ENCODE results near the gene C2CD3.

GRCh38 chr11:74208507-74208906, 37.7 kb upstream of the C2CD3 start:
- no peak for TF ChIP-seq EZH2 (IDR thresholded peaks at IDR 0.05; ENCODE audit: borderline replicate concordance, control insufficient read depth, low read depth, low read length)
- TF ChIP-seq TARDBP (IDR thresholded peaks at IDR 0.05; ENCODE audit: borderline replicate concordance) = no peak
- TF ChIP-seq FOXM1 (IDR thresholded peaks at IDR 0.05; ENCODE audit: low read depth, low read length) = no peak
- TF ChIP-seq HDAC2 (IDR thresholded peaks at IDR 0.05) = no peak
- TF ChIP-seq, protein P1, sequence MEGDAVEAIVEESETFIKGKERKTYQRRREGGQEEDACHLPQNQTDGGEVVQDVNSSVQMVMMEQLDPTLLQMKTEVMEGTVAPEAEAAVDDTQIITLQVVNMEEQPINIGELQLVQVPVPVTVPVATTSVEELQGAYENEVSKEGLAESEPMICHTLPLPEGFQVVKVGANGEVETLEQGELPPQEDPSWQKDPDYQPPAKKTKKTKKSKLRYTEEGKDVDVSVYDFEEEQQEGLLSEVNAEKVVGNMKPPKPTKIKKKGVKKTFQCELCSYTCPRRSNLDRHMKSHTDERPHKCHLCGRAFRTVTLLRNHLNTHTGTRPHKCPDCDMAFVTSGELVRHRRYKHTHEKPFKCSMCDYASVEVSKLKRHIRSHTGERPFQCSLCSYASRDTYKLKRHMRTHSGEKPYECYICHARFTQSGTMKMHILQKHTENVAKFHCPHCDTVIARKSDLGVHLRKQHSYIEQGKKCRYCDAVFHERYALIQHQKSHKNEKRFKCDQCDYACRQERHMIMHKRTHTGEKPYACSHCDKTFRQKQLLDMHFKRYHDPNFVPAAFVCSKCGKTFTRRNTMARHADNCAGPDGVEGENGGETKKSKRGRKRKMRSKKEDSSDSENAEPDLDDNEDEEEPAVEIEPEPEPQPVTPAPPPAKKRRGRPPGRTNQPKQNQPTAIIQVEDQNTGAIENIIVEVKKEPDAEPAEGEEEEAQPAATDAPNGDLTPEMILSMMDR (IDR thresholded peaks at IDR 0.05 in 2 of 3, conservative IDR thresholded peaks at IDR 0.05 in 1 of 3; ENCODE audit: control insufficient read depth in 2 of 3, extremely low read depth in 1 of 3, insufficient read depth in 1 of 3, low read depth in 3 of 3, low read length in 3 of 3) = no peak
- TF ChIP-seq ZBTB11 (CRISPR knock-in tag; IDR thresholded peaks at IDR 0.05) = no peak
- TF ChIP-seq POLR2A (IDR thresholded peaks at IDR 0.05; ENCODE audit: low read depth, low read length) = no peak
- TF ChIP-seq KLF5 (IDR thresholded peaks at IDR 0.05; ENCODE audit: partially characterized antibody) = no peak
- TF ChIP-seq, protein P2, sequence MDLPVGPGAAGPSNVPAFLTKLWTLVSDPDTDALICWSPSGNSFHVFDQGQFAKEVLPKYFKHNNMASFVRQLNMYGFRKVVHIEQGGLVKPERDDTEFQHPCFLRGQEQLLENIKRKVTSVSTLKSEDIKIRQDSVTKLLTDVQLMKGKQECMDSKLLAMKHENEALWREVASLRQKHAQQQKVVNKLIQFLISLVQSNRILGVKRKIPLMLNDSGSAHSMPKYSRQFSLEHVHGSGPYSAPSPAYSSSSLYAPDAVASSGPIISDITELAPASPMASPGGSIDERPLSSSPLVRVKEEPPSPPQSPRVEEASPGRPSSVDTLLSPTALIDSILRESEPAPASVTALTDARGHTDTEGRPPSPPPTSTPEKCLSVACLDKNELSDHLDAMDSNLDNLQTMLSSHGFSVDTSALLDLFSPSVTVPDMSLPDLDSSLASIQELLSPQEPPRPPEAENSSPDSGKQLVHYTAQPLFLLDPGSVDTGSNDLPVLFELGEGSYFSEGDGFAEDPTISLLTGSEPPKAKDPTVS (IDR thresholded peaks at IDR 0.05; ENCODE audit: low read depth, low read length) = no peak
- TF ChIP-seq CEBPB (IDR thresholded peaks at IDR 0.05; ENCODE audit: borderline replicate concordance in 1 of 2, low read depth in 2 of 2, low read length in 2 of 2) = no peak
- no peak for TF ChIP-seq MYC (IDR thresholded peaks at IDR 0.05; ENCODE audit: insufficient read depth, insufficient read length, insufficient replicate concordance, low read length, severe bottlenecking)
- TF ChIP-seq SUPT20H (IDR thresholded peaks at IDR 0.05; ENCODE audit: borderline replicate concordance, control insufficient read depth, low read depth, low read length) = no peak
- TF ChIP-seq, protein P3, sequence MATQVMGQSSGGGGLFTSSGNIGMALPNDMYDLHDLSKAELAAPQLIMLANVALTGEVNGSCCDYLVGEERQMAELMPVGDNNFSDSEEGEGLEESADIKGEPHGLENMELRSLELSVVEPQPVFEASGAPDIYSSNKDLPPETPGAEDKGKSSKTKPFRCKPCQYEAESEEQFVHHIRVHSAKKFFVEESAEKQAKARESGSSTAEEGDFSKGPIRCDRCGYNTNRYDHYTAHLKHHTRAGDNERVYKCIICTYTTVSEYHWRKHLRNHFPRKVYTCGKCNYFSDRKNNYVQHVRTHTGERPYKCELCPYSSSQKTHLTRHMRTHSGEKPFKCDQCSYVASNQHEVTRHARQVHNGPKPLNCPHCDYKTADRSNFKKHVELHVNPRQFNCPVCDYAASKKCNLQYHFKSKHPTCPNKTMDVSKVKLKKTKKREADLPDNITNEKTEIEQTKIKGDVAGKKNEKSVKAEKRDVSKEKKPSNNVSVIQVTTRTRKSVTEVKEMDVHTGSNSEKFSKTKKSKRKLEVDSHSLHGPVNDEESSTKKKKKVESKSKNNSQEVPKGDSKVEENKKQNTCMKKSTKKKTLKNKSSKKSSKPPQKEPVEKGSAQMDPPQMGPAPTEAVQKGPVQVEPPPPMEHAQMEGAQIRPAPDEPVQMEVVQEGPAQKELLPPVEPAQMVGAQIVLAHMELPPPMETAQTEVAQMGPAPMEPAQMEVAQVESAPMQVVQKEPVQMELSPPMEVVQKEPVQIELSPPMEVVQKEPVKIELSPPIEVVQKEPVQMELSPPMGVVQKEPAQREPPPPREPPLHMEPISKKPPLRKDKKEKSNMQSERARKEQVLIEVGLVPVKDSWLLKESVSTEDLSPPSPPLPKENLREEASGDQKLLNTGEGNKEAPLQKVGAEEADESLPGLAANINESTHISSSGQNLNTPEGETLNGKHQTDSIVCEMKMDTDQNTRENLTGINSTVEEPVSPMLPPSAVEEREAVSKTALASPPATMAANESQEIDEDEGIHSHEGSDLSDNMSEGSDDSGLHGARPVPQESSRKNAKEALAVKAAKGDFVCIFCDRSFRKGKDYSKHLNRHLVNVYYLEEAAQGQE (IDR thresholded peaks at IDR 0.05; ENCODE audit: low read depth, low read length) = no peak
